Activated B cell treated with CpG ODN at 0.5 μM for 24 hours (primary cell): ENCODE data around the gene RBMY1J. TPM values are rescaled to one million over a fixed set of nuclear protein-coding genes. Genes with fewer than 3 reads are reported as not detected.
"Not testable (repeated sequence)": the region's sequence is repeated elsewhere in the genome, so short reads cannot be mapped to it uniquely, and the experiment has no call there.

Source experiments
- ATAC-seq: fragments of 200-7000 bp; cut with Tn5 transposase; one replicate; pipeline ENCODE4 v1.10.0; 2021; ENCODE audit warnings: low read depth, mild to moderate bottlenecking, moderate library complexity
- CTCF ChIA-PET: fragments of 350-600 bp; sonication (Branson Sonifier 250); formaldehyde crosslinking; loops from one replicate; lab custom pipeline; 2021; ENCODE audit warnings: antibody characterized with exemption; lab: Charles Lee
- POLR2A ChIA-PET: fragments of 350-600 bp; sonication (Branson Sonifier 250); formaldehyde crosslinking; loops from one replicate; lab custom pipeline; 2021; ENCODE audit warnings: antibody characterized with exemption; lab: Charles Lee
- DNase-seq: peaks from one replicate; pipeline ENCODE4 v3.0.0; 2022
- H3K27ac Mint-ChIP-seq: one replicate; pipeline ENCODE4 v1.8.0; 2020; ENCODE audit warnings: mixed read lengths
- H3K27me3 Mint-ChIP-seq: one replicate; pipeline ENCODE4 v1.8.0; 2021; ENCODE audit warnings: mixed read lengths
- H3K36me3 Mint-ChIP-seq: one replicate; pipeline ENCODE4 v1.8.0; 2021; ENCODE audit warnings: low read depth, mixed read lengths
- H3K4me1 Mint-ChIP-seq: one replicate; pipeline ENCODE4 v1.8.0; 2021; ENCODE audit warnings: mixed read lengths
- H3K4me3 Mint-ChIP-seq: one replicate; pipeline ENCODE4 v1.8.0; 2020; ENCODE audit warnings: mild to moderate bottlenecking, mixed read lengths
- H3K9me3 Mint-ChIP-seq: one replicate; pipeline ENCODE4 v1.8.0; 2020; ENCODE audit warnings: mixed read lengths
- CTCF ChIP-seq: fragments of 200-600 bp; IDR thresholded peaks from one replicate; pipeline ENCODE4 v1.8.0; 2022; ENCODE audit warnings: antibody characterized with exemption, mild to moderate bottlenecking
- intact Hi-C: fragments of 100-400 bp; cut with micrococcal nuclease; formaldehyde crosslinking; loops from one replicate; pipeline ENCODE4 v1.15.1; 2024
- total RNA-seq: library from RNA; stranded (reverse); gene quantifications from 2 replicates; pipeline ENCODE4 v1.2.3, GENCODE V29; 2022

RBMY1J gene
- total RNA-seq = not detected in 2 replicates

GRCh38 chrY:22403110-22403509 lies at the start of gene RBMY1J:
Gene RBMY1J, plus strand, starts transcription at chrY:22403410. Its CDS starts 2,038 bp downstream, at chrY:22405448.
- H3K36me3 Mint-ChIP-seq, CTCF ChIA-PET, POLR2A ChIA-PET: not testable (repeated sequence)

GRCh38 chrY:22367416-22367815 lies 35.8 kb upstream of the RBMY1J start:
- DNase-seq (no peak), ATAC-seq (no peak)
- H3K9me3 Mint-ChIP-seq = no peaks in the 10 kb centered on the region
- CTCF ChIA-PET = no interaction called here
- intact Hi-C loops = no loop called here
- H3K27me3 Mint-ChIP-seq = no peaks in the 10 kb centered on the region
- no peak overlapping the region for H3K27ac Mint-ChIP-seq
- no peaks in the 10 kb centered on the region for H3K36me3 Mint-ChIP-seq
- POLR2A ChIA-PET = no interaction called here
- TF ChIP-seq CTCF = no peak
- no peak overlapping the region for H3K4me3 Mint-ChIP-seq
- H3K4me1 Mint-ChIP-seq = no peaks in the 10 kb centered on the region

More at GRCh38 chrY:22403110-22403509, at the start of gene RBMY1J:
- intact Hi-C loops, H3K9me3 Mint-ChIP-seq, H3K27me3 Mint-ChIP-seq, H3K4me1 Mint-ChIP-seq, ATAC-seq, H3K4me3 Mint-ChIP-seq, H3K27ac Mint-ChIP-seq, DNase-seq: not testable (repeated sequence)

GRCh38 chrY:22370623-22371022 lies 32.6 kb upstream of the RBMY1J start:
- Mint-ChIP-seq H3K36me3 (no peaks in the 10 kb centered on the region), H3K4me3 (no peak overlapping the region), H3K27ac (no peak overlapping the region), H3K9me3 (no peaks in the 10 kb centered on the region), H3K4me1 (no peaks in the 10 kb centered on the region), H3K27me3 (no peaks in the 10 kb centered on the region)
- no peak for ATAC-seq
- ChIA-PET POLR2A (no interaction called here), CTCF (no interaction called here)
- intact Hi-C loops = no loop called here
- TF ChIP-seq CTCF = no peak
- no peak for DNase-seq

GRCh38 chrY:22373494-22373893 lies 29.7 kb upstream of the RBMY1J start:
- Mint-ChIP-seq H3K9me3 (no peaks in the 10 kb centered on the region), H3K27ac (no peak overlapping the region), H3K4me3 (no peak overlapping the region), H3K27me3 (no peaks in the 10 kb centered on the region), H3K36me3 (no peaks in the 10 kb centered on the region), H3K4me1 (no peaks in the 10 kb centered on the region)
- ChIA-PET POLR2A (no interaction called here), CTCF (no interaction called here)
- intact Hi-C loops = no loop called here
- DNase-seq (no peak), ATAC-seq (no peak)
- no peak for TF ChIP-seq CTCF

GRCh38 chrY:22444718-22445396 lies 41.6 kb downstream of the RBMY1J start:
- H3K27ac Mint-ChIP-seq, H3K4me1 Mint-ChIP-seq, H3K36me3 Mint-ChIP-seq, H3K27me3 Mint-ChIP-seq, ATAC-seq, DNase-seq, H3K4me3 Mint-ChIP-seq, intact Hi-C loops, CTCF ChIA-PET, H3K9me3 Mint-ChIP-seq, POLR2A ChIA-PET: not testable (repeated sequence)

GRCh38 chrY:22455522-22455921 lies 52.3 kb downstream of the RBMY1J start:
- H3K4me3 Mint-ChIP-seq, H3K27ac Mint-ChIP-seq, POLR2A ChIA-PET, H3K36me3 Mint-ChIP-seq, intact Hi-C loops, ATAC-seq, CTCF ChIA-PET, DNase-seq, H3K27me3 Mint-ChIP-seq, H3K4me1 Mint-ChIP-seq, H3K9me3 Mint-ChIP-seq: not testable (repeated sequence)

- H3K4me1 Mint-ChIP-seq, CTCF ChIA-PET, ATAC-seq, H3K27me3 Mint-ChIP-seq, DNase-seq, POLR2A ChIA-PET, H3K36me3 Mint-ChIP-seq, H3K9me3 Mint-ChIP-seq, intact Hi-C loops, H3K27ac Mint-ChIP-seq, H3K4me3 Mint-ChIP-seq: not testable (repeated sequence)
These were observed 58.8 kb downstream of the RBMY1J start for GRCh38 chrY:22461962-22462361.

Other genes starting within 250 kb of the RBMY1J start
- gene RBMY1F, start 220.5 kb upstream of the RBMY1J start, total RNA-seq = not detected in 2 replicates